ENCODE measurements around the gene FARP1.

Gene FARP1

DNA sequence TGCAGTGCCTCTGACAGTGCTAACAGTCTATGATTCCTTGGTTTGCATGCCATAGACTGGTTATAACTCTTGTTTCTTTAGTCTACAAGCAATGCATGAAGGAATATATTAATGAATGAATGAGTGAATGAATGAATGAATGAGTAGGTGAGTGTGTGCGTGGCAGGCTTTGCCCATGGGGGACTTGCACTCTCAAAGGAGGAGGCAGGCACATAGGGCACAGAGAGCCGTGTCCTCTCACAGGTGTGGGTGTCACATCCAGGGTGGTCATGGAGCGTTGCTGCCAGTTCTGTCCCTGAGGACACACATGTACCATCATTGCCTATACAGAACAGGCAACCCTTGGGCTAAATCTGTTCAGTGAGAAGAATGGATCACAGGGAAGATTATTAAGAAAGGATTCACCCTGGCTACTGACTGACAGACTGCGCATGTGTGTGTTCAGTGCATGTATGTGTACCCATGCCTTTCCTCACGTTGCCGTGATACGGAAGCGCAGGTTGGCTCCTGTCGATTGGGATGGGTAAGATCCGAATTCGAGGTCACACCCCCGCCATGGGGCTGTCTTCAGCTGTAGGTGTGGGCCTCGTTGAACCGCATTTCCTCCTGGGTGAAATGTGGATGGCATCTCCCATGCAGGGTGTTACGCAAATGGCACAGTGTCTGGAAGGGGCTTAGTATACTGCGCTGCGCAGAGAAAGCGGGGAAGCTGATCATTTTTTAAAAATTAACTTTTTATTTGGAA is 272.6 kb downstream of the FARP1 start:
- no peaks in the 10 kb centered on the region for H4K20me1 ChIP-seq (ENCODE audit: control insufficient read depth, insufficient read depth, low read depth, low read length)
- no peak overlapping the region for H3K4me2 ChIP-seq (ENCODE audit: low read length)
- H3K79me2 ChIP-seq (ENCODE audit: control insufficient read depth, low read length) = no peaks in the 10 kb centered on the region
- H3K27ac ChIP-seq (ENCODE audit: low read depth, low read length) = no peak overlapping the region
- no peaks in the 10 kb centered on the region for H3K9me2 ChIP-seq (replicated peaks; ENCODE audit: control insufficient read depth, low read length)
- no peaks in the 10 kb centered on the region for H3K36me3 ChIP-seq (ENCODE audit: control insufficient read depth, low read length)
- no peak overlapping the region for H3K4me3 ChIP-seq (ENCODE audit: low read length)
- no peaks in the 10 kb centered on the region for H3F3A ChIP-seq (ENCODE audit: control insufficient read depth, insufficient read depth)
- peaks cover 5% of the 10 kb centered on the region for H3K27me3 ChIP-seq (ENCODE audit: control insufficient read depth, low read length)
- no peaks in the 10 kb centered on the region for H3K4me1 ChIP-seq (ENCODE audit: control insufficient read depth, low read length)
- TF ChIP-seq EZH2phosphoT487 (IDR thresholded peaks at IDR 0.05; ENCODE audit: borderline replicate concordance, low read length) = no peak
- TF ChIP-seq, protein P1, sequence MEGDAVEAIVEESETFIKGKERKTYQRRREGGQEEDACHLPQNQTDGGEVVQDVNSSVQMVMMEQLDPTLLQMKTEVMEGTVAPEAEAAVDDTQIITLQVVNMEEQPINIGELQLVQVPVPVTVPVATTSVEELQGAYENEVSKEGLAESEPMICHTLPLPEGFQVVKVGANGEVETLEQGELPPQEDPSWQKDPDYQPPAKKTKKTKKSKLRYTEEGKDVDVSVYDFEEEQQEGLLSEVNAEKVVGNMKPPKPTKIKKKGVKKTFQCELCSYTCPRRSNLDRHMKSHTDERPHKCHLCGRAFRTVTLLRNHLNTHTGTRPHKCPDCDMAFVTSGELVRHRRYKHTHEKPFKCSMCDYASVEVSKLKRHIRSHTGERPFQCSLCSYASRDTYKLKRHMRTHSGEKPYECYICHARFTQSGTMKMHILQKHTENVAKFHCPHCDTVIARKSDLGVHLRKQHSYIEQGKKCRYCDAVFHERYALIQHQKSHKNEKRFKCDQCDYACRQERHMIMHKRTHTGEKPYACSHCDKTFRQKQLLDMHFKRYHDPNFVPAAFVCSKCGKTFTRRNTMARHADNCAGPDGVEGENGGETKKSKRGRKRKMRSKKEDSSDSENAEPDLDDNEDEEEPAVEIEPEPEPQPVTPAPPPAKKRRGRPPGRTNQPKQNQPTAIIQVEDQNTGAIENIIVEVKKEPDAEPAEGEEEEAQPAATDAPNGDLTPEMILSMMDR (IDR thresholded peaks at IDR 0.05; ENCODE audit: low read depth, low read length, poor library complexity, severe bottlenecking) = no peak
- H3K9me3 ChIP-seq (ENCODE audit: control insufficient read depth, insufficient read depth, low read length) = no peaks in the 10 kb centered on the region

DNA sequence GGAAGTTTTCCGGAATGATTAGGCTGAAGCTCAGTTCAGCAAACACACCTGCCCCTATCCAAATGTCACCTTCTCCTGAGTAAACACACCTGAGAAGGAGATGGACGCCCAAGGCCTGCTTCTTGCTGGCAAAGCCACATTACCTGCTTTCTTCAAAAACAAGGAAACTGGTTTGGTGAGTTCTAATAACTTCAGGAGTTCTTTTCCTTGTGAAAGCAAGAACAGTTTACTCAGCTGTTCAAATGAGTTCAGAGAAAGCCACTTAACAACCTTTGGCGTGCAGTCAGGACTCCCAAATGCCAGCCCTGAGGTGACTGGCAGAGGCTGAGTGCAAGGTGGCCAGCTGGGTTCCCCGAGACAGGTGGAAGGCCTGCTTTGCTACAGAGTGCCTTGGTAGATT is 273.5 kb downstream of the FARP1 start:
- Histone ChIP-seq H3K36me3 (ENCODE audit: control insufficient read depth, low read length) (no peaks in the 10 kb centered on the region), H3F3A (ENCODE audit: control insufficient read depth, insufficient read depth) (no peaks in the 10 kb centered on the region), H3K4me1 (ENCODE audit: control insufficient read depth, low read length) (no peaks in the 10 kb centered on the region), H3K4me2 (ENCODE audit: low read length) (no peak overlapping the region), H3K4me3 (ENCODE audit: low read length) (no peak overlapping the region), H3K9me2 (replicated peaks; ENCODE audit: control insufficient read depth, low read length) (no peaks in the 10 kb centered on the region), H3K27me3 (ENCODE audit: control insufficient read depth, low read length) (peaks cover 5% of the 10 kb centered on the region), H3K9me3 (ENCODE audit: control insufficient read depth, insufficient read depth, low read length) (no peaks in the 10 kb centered on the region), H3K27ac (ENCODE audit: low read depth, low read length) (no peak overlapping the region), H4K20me1 (ENCODE audit: control insufficient read depth, insufficient read depth, low read depth, low read length) (no peaks in the 10 kb centered on the region), H3K79me2 (ENCODE audit: control insufficient read depth, low read length) (no peaks in the 10 kb centered on the region)
- TF ChIP-seq EZH2phosphoT487 (IDR thresholded peaks at IDR 0.05; ENCODE audit: borderline replicate concordance, low read length) = no peak
- TF ChIP-seq, protein P1 (IDR thresholded peaks at IDR 0.05; ENCODE audit: low read depth, low read length, poor library complexity, severe bottlenecking) = no peak

GRCh38 chr13:98419786-98420553 is 277.1 kb downstream of the FARP1 start:
- no peaks in the 10 kb centered on the region for H3K4me1 ChIP-seq (ENCODE audit: control insufficient read depth, low read length)
- no peak overlapping the region for H3K27ac ChIP-seq (ENCODE audit: low read depth, low read length)
- TF ChIP-seq EZH2phosphoT487 (IDR thresholded peaks at IDR 0.05; ENCODE audit: borderline replicate concordance, low read length) = no peak
- TF ChIP-seq, protein P1 (IDR thresholded peaks at IDR 0.05; ENCODE audit: low read depth, low read length, poor library complexity, severe bottlenecking) = no peak
- no peaks in the 10 kb centered on the region for H3K9me2 ChIP-seq (replicated peaks; ENCODE audit: control insufficient read depth, low read length)
- no peak overlapping the region for H3K4me2 ChIP-seq (ENCODE audit: low read length)
- H3K27me3 ChIP-seq (ENCODE audit: control insufficient read depth, low read length) = no peaks in the 10 kb centered on the region
- no peaks in the 10 kb centered on the region for H3K79me2 ChIP-seq (ENCODE audit: control insufficient read depth, low read length)
- H3F3A ChIP-seq (ENCODE audit: control insufficient read depth, insufficient read depth) = no peaks in the 10 kb centered on the region
- no peaks in the 10 kb centered on the region for H3K9me3 ChIP-seq (ENCODE audit: control insufficient read depth, insufficient read depth, low read length)
- H3K36me3 ChIP-seq (ENCODE audit: control insufficient read depth, low read length) = no peaks in the 10 kb centered on the region
- H3K4me3 ChIP-seq (ENCODE audit: low read length) = no peak overlapping the region
- H4K20me1 ChIP-seq (ENCODE audit: control insufficient read depth, insufficient read depth, low read depth, low read length) = no peaks in the 10 kb centered on the region

All from DOHH2 (cell line).